Measurements from ENCODE around the gene PNP.

Gene PNP

GRCh38 chr14:20455355-20456300, 13.6 kb upstream of the PNP start:
- peak; percentile 77 for DNase-seq

GRCh38 chr14:20456971-20457370, 12.2 kb upstream of the PNP start:
- no peak for DNase-seq

GRCh38 chr14:20458031-20458789, 11.0 kb upstream of the PNP start:
- no peak for DNase-seq

GRCh38 chr14:20460458-20461224, 8.6 kb upstream of the PNP start:
- DNase-seq, result peak; percentile 72

- DNase-seq, result peak; percentile 100
These were observed 7.7 kb upstream of the PNP start, which contains the start of gene PIP4P1 for GRCh38 chr14:20461225-20462141. TSS of gene PIP4P1 (minus strand) at chr14:20461434. CDS start at chr14:20461325, 109 bp downstream.

GRCh38 chr14:20468764-20469241, 403 bp upstream of the PNP start:
- DNase-seq, result peak; percentile 59

- peak; percentile 41 for DNase-seq
These were observed 840 bp downstream of the PNP start for GRCh38 chr14:20469890-20470602.

- DNase-seq, result no peak
These were observed 1.3 kb downstream of the PNP start for GRCh38 chr14:20470603-20470901.

- DNase-seq, result no peak
These were observed 3.4 kb downstream of the PNP start for GRCh38 chr14:20472536-20473169.

GRCh38 chr14:20476776-20477175, 7.6 kb downstream of the PNP start:
- DNase-seq, result no peak

- peak; percentile 37 for DNase-seq
These were observed 8.1 kb downstream of the PNP start for GRCh38 chr14:20477211-20477876.

GRCh38 chr14:20478894-20479293, 9.7 kb downstream of the PNP start:
- DNase-seq, result no peak

- DNase-seq, result no peak
These were observed 13.2 kb downstream of the PNP start for GRCh38 chr14:20482382-20482781.

GRCh38 chr14:20485900-20486299, 16.7 kb downstream of the PNP start:
- no peak for DNase-seq

- no peak for DNase-seq
These were observed 17.6 kb downstream of the PNP start for GRCh38 chr14:20486684-20487395.

GRCh38 chr14:20487396-20487725, 18.2 kb downstream of the PNP start:
- no peak for DNase-seq

GRCh38 chr14:20489093-20489994, 20.1 kb downstream of the PNP start:
- no peak for DNase-seq

- no peak for DNase-seq
These were observed 21.4 kb downstream of the PNP start for GRCh38 chr14:20490563-20490962.

- DNase-seq, result no peak
These were observed 23.3 kb downstream of the PNP start for GRCh38 chr14:20492486-20492885.
